GM18873 (cell line): Measurements from ENCODE around the gene SMARCC1.
A peak's percentile ranks its signal among the peaks of the same experiment; 100 is the strongest.
"Not testable (repeated sequence)": the region's sequence is repeated elsewhere in the genome, so short reads cannot be mapped to it uniquely, and the experiment has no call there.

Experiments
- ATAC-seq: cut with Tn5 transposase; IDR thresholded peaks from one replicate; pipeline ENCODE4 v1.9.1; 2021; ENCODE audit warnings: mild to moderate bottlenecking, moderate library complexity, moderate number of reproducible peaks; ENCODE audit not compliant: unreplicated experiment, low FRiP score

The SMARCC1 gene

DNA sequence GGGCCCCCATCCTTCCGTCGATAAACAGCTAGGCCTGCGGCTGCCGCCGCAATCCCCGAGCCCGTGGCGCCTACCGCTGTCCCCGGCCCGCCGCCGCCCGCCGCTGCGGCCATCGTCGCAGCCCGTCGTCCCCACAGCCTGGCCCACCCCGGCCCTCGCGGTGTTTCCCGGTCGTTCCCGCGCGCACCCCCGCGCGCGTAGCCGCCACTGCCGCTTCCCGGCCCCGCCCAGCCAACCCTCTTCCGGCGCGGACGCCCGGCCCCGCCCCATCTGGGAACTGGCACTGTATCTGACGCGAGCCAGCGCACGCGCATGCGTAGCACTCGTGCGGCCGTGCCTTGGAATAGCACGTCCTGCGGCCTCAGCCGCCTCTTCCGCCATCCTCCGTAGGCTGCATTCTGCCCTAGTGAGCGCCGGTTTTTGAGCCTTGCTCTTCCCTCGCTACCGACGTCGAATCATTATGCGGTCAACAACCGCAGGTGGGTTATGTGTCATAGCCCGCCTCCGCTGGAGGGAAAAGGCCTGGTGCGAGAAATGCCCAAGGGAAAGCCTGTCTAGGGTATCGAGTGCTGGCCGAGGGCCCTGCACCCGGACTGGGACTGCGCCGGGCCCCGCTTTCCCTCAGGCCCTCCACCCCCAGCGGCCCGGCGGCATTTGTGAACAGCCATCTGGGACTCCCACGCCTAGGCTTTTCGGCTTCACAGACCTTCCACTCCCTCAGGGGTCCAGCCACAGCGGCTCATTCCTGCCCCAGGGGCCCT lies at the start of gene SMARCC1:
SMARCC1 (minus strand) TSS at position 209 of the 761 bp plus-strand sequence; CDS start at position 113, 96 bp downstream.
- ATAC-seq: peak; percentile 76

DNA sequence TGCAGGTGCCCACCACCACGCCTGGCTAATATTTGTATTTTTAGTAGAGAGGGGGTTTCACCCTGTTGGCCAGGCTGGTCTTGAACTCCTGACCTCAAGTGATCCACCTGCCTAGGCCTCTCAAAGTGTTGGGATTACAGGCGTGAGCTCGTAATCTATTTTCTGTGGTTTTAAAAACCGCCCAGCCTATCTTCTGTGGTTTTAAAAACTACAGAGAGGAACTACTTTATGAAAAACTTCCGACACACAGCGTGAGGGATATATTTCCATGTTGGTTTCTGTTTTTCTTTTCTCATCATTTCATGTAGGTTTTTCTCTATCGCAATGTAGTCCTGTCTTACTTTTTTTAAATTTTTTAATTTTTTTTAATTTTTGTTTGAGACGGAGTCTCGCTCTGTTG lies 47.8 kb upstream of the SMARCC1 start:
- ATAC-seq: not testable (repeated sequence)

DNA sequence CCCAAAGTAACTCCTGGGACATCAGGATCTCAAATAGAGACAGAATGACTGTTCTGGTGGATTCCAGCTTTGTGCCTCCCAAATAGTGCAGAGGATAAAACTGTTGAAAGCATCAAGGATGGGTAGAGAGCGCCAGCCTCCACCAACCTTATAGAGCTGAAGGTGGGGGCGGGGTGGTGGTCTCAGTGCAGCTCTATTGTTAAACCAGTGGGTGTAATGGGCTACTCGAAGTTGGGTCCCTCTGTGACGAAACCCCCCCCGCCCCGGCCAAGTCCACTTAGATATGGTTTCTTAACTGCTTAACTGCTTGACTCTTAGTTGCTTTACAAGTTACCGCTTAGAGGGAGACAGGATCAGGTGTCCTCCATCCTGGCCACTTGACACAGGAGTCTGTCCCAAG lies 43.9 kb upstream of the SMARCC1 start:
- ATAC-seq: no peak

GRCh38 chr3:47824541-47825473 lies 43.1 kb upstream of the SMARCC1 start:
- peak; percentile 60 for ATAC-seq

DNA sequence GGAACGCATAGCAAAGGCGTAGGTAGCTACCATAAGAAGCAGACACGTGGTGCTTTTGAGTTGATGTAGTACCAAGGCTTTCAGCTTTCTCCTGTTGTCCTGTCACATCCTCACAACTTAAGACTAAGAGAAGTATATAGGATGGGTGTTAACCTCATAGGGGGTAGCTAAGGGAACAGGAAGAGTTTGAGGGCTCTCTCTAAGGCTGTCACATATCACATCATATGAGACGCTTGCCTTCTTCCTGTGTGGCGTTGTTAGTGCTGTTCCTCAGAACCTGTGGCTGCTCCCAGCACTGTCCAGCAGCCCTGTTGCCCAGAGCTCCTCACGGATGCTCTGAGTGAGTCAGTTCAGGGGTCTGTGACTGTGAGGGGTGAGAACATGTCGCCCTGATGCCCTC lies 35.9 kb upstream of the SMARCC1 start:
- ATAC-seq: no peak

DNA sequence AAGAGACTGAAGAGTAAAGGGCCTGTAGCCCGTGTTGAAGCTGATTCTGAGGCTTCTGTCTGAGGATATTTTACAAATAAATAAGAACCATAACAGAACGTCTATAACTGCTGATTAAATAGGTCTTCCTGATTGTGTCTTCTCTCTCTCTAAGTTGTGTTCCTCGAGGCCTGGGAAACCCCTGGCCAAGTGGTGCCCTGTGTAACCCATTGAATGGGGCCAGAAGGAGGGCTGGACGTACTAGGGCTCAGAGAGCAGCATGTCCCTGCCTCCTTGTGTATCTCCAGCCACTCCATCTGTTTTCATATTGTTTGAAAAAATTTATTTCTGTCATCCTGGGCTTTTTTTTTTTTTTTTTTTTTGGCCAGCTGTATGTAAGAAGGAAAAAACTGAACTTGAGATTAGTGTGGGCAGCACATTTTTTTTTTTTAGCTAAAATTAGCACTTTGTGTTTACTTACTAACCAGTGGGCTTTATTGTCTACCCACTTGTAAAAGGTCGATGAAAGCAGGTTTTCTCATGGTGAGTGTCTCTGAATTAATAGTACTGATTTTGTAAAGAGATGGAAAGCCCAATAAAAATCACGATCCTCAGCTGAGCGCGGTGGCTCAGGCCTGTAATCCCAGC lies 32.0 kb upstream of the SMARCC1 start:
- no peak for ATAC-seq

DNA sequence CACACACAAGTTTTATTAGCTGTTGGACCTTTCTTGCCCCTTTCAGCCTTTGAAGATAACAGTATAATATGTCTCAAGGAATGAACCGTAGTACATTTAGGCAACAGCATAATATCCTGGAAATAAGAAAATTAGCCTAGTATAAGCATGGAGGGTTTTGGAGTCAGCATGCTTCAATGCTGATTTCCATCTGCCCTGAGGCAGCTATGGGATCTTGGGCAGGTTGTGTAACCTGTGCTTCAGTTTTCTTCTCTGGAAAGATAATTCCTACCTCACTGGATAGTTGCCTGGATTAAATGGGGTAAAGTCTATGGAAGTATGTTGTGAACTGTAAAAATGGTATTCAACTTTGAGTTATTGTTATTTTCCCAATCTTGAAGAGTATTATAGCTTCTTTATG lies 22.9 kb upstream of the SMARCC1 start:
- ATAC-seq: no peak

DNA sequence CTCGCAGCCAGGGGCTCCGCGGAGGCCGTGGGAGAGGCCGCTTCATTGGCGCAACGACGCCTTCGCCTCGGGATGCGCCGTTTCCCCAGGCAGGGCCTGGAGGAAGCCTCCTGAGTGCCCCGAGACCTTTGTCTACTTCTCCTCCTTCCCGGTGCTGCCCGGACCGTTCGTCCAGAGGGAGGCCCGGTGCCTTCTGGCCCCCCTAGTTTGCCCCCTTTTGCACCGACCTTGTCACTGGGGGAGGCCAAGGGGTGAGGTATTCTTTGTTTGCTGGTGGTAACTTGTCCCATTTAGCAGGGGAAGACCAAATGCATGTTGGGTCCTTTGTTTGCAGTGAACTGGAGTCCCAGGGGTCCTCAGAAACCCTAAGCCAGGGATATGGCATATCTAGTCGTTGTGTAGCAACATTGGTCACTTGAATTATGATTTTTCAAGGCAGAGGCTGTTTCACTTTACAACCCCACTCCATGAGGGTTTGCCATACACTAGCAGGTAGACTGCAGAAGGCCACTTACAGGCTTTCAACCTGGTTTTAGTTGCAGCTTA lies 21.9 kb upstream of the SMARCC1 start:
- no peak for ATAC-seq

DNA sequence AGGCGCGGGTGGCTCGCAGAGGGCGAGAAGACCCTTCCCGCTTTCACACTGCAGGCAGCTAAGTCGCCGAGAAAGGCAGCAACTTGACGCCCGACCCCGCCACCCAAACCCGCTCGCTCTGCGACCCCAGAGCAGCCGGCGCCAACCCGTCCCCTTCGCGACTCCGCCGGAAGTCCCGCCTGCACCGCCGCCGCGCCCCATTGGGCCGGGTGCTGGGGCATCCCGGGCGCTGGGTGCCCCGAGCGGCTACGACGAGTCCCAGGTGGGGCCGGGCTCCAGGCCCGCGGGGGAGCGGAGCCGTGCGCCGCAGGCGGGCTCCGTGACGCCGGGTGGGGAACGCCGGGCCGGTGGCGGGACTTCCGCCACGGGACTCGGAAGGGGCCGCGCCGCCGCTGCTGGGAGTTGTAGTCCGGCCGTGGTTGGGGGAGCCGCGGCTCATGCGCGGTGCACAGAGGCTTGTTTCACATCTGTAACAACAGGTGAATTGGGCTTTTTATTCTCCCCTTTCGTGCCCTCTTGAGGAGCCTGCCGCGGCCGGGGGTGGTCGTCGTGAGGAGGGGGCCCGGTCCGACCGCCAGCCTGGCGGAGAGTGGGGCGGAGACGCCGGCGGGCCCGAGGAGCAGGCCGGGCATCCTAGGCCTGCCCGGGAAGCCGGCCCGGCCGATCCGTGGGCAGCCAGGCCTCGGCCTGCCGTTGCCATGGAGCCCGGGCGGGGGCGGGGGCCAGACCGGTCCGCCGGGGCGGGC lies 21.2 kb upstream of the SMARCC1 start, which contains the start of gene DHX30:
DHX30 (plus strand) TSS at position 405 of the 746 bp plus-strand sequence. CDS start 7,546 bp downstream, outside the sequence.
- ATAC-seq: peak; percentile 60

DNA sequence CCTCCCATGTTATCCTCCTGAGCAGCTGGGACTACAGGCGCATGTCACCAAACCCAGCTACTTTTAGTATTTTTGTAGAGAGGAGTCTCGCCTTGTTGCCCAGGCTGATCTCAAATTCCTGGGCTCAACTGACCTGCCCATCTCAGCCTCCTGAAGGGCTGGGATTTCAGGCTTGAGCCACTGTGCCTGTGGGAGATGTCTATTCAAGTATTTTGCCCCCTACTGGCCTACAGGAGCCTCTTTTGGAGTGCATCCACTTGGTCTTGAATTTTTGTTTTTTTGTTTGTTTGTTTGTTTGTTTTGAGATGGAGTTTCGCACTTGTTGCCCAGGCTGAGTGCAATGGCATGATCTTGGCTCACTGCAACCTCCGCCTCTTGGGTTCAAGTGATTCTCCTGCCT lies 18.0 kb upstream of the SMARCC1 start:
- ATAC-seq: no peak

DNA sequence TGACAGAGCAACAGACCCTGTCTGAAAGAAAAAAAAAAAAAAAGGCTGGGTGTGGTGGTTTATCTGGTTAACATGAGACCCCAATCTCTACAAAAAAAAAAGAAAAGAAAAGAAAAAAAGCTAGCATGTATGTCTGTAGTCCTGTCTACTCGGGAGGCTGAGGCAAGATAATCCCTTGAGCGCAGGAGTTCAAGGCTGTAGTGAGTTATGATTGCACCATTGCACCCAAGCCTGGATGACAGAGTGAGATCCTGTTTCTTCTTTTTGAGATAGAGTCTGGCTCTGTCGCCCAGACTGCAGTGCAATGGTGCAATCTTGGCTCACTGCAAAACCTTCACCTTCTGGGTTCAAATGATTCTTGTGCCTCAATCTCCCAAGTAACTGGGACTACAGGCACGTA lies 12.9 kb upstream of the SMARCC1 start:
- no peak for ATAC-seq

DNA sequence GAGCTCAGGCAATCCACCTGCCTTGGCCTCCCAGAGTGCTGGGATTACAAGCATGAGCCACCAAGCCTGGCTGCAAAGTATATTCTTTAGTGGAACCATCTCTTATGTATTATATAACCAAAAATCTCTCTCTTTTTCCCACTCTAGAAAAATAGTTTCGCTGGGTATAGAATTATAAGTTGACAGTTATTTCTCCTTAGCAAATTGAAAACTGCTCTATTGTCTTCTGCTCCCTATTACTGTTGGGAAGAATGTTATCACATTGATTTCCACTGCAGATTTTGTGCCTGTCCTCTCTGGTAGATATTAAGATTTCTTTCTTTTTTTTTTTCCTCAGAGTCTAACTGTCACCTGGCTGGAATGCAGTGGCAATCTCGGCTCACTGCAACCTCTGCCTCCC lies 11.0 kb upstream of the SMARCC1 start:
- ATAC-seq: no peak

GRCh38 chr3:47791193-47791855 lies 9.6 kb upstream of the SMARCC1 start:
- no peak for ATAC-seq

- no peak for ATAC-seq
Measured at GRCh38 chr3:47783673-47784072, 2.0 kb upstream of the SMARCC1 start.

- ATAC-seq: peak; percentile 4
Measured at GRCh38 chr3:47782446-47783308, 984 bp upstream of the SMARCC1 start.

DNA sequence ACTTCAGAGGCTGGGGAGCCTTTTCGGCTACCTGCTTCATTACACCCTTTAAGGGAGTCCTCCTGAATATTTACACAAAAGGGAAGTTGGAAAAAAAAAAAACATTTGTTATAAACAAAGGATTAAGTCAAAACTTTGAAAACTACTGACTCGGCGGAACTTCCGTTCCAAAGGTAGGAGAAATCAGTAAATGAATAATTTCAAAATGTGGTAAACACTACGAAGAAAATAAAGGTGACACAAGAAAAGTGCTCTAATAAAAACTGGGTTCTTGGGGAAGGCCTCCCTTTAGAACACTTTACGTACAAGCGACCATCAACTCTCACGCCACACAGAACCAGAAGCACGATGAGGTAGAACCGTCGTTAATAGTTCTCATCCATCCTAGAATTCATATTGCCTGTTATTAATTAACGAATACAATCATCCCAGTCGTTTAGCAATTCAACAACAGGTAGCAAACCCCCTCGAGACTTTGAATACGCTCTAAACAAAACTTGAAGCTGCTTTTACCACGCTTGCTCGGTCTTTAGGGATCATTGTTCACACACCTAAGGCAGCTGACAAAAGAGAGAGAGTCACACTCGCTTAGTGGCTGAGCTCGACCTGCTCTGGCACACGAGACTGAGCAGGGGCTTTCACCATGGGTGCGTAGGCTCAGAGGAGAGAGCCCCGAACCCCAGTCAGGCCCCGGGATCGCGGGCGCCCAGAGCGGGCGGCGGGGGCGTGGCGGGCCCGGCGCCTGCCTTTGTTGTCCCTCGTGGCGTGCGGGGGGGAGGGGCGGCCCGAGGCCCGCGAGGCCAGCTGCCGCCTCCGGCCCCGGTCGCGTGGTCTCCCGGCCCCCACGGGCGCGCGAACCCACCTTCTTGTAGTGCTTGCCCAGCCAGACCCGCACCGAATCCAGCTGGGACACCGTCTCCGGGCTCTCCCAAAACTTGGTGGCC lies 680 bp downstream of the SMARCC1 start:
- peak; percentile 16 for ATAC-seq

- ATAC-seq: no peak
Measured at GRCh38 chr3:47778746-47779145, 2.9 kb downstream of the SMARCC1 start.
